Fibroblast of peridontal ligament (primary cell): ENCODE data around the gene RTBDN.
A peak's percentile ranks its signal among the peaks of the same experiment; 100 is the strongest.

ENCODE experiments used
- DNase-seq: peaks from one replicate; pipeline ENCODE4 v3.0.0-alpha.2; 2010; ENCODE audit errors: extremely low read depth

RTBDN gene

GRCh38 chr19:12792051-12792852 lies 42.1 kb downstream of the RTBDN start:
- DNase-seq = peak; percentile 38

- DNase-seq = peak; percentile 97
Measured at GRCh38 chr19:12791345-12792050, 42.9 kb downstream of the RTBDN start, which contains the start of gene JUNB. TSS of gene JUNB (plus strand) at chr19:12791486. CDS start at chr19:12791772, 286 bp downstream.

DNA sequence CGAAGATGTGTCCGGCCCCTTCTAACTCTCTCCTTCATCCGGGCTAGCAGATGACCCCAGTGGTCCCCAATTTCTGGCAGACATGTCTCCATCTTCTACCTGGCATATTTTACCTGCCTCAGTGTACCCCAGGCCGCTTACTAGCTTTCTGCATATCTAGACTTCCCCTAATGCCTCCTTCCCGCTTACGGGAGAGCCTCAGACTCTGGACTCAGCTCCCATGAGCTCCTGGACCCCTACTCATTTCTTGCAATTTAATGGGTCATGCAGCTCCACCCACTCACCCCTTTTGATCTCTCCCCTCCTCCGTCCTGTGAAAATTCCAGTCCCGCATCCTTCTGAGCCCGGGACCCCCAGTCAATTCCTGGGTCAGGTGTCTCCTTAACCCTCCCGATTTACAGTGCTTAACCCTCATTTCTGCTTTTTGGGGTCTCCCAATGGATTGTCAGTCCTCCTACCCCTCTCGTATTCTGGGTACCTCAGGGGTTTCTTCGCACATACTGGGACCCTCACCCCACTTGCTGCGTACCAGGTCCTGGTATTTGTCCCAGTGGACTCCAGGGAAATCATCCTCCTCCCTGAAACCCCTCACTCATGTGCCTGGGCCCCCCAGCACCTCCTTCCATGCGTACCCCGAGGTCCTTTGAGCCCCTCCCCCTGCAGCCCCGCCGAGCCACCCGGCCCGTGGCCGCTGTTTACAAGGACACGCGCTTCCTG lies 43.6 kb downstream of the RTBDN start:
- no peak for DNase-seq

GRCh38 chr19:12789904-12790619 lies 44.3 kb downstream of the RTBDN start:
- DNase-seq = peak; percentile 90

- peak; percentile 48 for DNase-seq
Measured at GRCh38 chr19:12789098-12789903, 45.1 kb downstream of the RTBDN start.

- peak; percentile 59 for DNase-seq
Measured at GRCh38 chr19:12788682-12789097, 45.7 kb downstream of the RTBDN start.

GRCh38 chr19:12788042-12788681 lies 46.2 kb downstream of the RTBDN start:
- no peak for DNase-seq

DNA sequence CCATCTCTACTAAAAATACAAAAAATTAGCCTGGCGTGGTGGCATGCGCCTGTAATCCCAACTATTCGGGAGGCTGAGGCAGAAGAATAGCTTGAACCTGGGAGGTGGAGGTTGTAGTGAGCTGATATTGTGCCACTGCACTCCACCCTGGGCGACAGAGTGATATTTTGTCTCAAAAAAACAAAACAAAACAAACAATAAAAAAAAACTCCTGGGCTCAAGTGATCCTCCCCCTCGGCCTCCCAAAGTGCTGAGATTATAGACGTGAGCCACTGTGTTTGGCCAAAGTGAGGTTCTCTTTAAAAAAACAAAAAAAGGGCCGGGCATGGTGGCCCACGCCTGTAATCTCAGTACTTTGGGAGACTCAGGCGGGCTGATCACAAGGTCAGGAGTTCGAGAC lies 46.9 kb downstream of the RTBDN start:
- no peak for DNase-seq

GRCh38 chr19:12786952-12787351 lies 47.4 kb downstream of the RTBDN start:
- no peak for DNase-seq

GRCh38 chr19:12786141-12786870 lies 48.1 kb downstream of the RTBDN start:
- no peak for DNase-seq

DNA sequence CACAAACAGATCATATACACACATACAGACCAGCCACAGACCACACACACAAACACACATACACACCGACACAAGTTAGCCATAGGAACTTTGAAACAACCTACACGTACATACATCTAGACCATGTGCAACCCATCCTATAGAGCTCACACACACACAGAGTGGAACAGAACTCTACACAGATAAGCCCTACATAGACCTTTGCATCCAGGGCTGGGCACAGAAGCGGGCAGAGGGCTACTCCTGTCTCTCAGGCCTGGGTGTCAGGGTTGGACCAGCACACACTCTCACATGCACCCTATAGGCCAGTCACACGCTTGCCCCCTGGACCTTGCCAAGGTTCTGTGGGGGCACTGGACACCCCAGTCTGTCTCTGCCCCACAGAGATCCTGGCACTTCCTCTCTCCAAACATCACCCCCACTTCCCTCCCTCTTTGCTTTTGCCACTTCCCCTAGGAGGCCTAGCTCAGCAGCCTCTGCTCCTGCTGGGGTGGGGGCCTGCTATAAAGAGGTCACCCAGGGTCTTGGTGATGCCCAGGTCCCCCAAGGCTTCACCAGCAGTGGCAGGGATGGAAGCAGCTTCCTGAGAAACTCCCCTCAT lies 48.8 kb downstream of the RTBDN start:
- DNase-seq = no peak

DNA sequence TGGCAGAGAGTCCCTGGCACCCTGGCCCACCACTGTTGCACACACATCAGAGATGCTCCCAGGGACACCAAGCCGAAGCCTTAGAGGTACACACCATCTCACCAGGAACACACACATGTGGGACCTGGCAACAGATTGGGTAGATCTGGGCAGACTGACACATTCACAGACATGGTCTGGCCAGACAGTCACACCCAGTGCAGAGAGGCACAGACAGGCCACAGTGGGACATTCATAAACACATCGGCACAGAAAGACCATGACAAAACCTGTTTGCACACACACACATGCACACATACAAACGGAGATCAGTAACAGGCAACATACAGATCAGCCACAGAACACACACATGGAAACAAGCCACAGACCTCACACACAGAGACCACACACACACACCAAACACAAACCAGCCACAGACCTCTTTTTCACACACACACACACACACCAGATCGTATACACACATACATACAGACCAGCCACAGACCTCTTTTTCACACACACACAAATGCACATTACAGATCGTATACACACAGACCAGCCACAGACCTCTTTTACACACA lies 49.4 kb downstream of the RTBDN start:
- peak; percentile 39 for DNase-seq

- DNase-seq = no peak
Measured at GRCh38 chr19:12784394-12784870, 49.9 kb downstream of the RTBDN start.

GRCh38 chr19:12783849-12784393 lies 50.5 kb downstream of the RTBDN start:
- DNase-seq = no peak

- no peak for DNase-seq
Measured at GRCh38 chr19:12783291-12783848, 51.0 kb downstream of the RTBDN start.

GRCh38 chr19:12782424-12783290 lies 51.7 kb downstream of the RTBDN start:
- peak; percentile 82 for DNase-seq

GRCh38 chr19:12782174-12782423 lies 52.3 kb downstream of the RTBDN start:
- DNase-seq = no peak
